Measurements from ENCODE around the gene NXF1.

DNA sequence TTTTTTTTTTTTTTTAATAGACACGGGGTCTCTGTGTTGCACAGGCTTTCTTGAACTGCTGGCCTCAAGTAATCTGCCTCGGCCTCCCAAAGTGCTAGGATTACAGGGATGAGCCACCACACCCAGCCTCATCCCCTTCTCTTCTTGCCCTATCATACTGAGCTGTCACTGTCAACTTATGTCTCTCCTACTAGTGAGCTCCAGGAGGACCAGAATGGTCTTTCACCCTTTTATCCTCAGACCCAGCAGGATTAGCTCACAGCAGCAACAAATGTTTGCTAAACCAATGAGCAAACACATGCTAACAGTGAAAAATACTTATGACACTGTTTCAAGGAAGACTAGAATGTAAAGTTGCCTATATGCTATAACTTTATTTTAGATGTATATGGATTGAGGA is 6.4 kb upstream of the NXF1 start:
- TF ChIP-seq EP300 (IDR thresholded peaks at IDR 0.05; ENCODE audit: borderline replicate concordance) (no peak), NFIC (IDR thresholded peaks at IDR 0.05) (no peak), TAF1 (IDR thresholded peaks at IDR 0.05; ENCODE audit: low read depth) (no peak), YY1 (IDR thresholded peaks at IDR 0.05; ENCODE audit: low read depth) (no peak), RAD21 (IDR thresholded peaks at IDR 0.05; ENCODE audit: low read depth) (no peak), CEBPB (IDR thresholded peaks at IDR 0.05) (no peak), MAX (IDR thresholded peaks at IDR 0.05) (no peak), ZBTB7A (IDR thresholded peaks at IDR 0.05; ENCODE audit: low read depth) (no peak), USF1 (IDR thresholded peaks at IDR 0.05) (no peak), FOXM1 (IDR thresholded peaks at IDR 0.05; ENCODE audit: borderline replicate concordance, low read depth) (no peak), TCF12 (IDR thresholded peaks at IDR 0.05; ENCODE audit: low read depth) (no peak)
- TF ChIP-seq, protein P1, sequence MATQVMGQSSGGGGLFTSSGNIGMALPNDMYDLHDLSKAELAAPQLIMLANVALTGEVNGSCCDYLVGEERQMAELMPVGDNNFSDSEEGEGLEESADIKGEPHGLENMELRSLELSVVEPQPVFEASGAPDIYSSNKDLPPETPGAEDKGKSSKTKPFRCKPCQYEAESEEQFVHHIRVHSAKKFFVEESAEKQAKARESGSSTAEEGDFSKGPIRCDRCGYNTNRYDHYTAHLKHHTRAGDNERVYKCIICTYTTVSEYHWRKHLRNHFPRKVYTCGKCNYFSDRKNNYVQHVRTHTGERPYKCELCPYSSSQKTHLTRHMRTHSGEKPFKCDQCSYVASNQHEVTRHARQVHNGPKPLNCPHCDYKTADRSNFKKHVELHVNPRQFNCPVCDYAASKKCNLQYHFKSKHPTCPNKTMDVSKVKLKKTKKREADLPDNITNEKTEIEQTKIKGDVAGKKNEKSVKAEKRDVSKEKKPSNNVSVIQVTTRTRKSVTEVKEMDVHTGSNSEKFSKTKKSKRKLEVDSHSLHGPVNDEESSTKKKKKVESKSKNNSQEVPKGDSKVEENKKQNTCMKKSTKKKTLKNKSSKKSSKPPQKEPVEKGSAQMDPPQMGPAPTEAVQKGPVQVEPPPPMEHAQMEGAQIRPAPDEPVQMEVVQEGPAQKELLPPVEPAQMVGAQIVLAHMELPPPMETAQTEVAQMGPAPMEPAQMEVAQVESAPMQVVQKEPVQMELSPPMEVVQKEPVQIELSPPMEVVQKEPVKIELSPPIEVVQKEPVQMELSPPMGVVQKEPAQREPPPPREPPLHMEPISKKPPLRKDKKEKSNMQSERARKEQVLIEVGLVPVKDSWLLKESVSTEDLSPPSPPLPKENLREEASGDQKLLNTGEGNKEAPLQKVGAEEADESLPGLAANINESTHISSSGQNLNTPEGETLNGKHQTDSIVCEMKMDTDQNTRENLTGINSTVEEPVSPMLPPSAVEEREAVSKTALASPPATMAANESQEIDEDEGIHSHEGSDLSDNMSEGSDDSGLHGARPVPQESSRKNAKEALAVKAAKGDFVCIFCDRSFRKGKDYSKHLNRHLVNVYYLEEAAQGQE (IDR thresholded peaks at IDR 0.05; ENCODE audit: low read depth) = no peak
